ENCODE data around the gene ESR1. TPM values are rescaled to one million over a fixed set of nuclear protein-coding genes. Genes with fewer than 3 reads are reported as not detected.
"Not testable (repeated sequence)": the region's sequence is repeated elsewhere in the genome, so short reads cannot be mapped to it uniquely, and the experiment has no call there.

Gene ESR1
- polyA plus RNA-seq, 1 donor, result 2.5 TPM

DNA sequence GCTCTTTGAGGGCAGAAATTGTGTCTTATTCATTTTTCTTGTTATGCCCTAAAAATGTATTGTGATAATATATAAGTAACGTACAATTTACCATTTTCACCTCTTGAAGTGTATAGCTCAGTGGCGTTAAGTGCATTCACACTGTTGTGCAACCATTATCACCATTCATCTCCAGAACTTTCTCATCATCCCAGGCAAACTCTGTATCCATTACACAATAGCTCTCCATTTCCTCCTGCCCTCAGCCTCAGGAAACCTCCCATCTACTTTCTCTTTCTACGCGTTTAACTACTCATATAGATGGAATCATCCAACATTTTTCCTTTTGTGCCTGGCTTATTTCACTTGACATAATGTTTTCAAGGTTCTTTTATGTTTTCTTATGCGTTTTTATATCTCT, 184.6 kb downstream of the ESR1 start:
- DNase-seq, result no peak

DNA sequence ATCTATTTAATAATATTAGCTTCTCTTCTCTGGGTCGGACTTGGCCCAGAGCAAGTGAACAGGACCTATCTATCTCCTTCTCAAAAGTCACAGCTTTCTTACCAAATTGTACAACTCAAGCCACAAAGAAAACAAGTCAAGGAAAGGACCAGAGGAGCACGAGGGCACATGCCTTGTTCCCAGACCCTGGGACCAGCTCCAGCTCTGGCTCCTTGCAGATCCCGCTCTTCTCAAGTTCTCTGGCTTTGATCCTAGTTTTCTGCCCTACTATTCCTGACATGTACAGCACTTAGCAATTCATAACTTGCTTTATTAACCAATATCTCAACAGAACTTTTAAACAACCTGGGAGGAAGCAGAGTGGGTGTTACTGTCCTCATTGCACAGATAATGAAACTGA, 185.9 kb downstream of the ESR1 start:
- DNase-seq, result no peak

DNA sequence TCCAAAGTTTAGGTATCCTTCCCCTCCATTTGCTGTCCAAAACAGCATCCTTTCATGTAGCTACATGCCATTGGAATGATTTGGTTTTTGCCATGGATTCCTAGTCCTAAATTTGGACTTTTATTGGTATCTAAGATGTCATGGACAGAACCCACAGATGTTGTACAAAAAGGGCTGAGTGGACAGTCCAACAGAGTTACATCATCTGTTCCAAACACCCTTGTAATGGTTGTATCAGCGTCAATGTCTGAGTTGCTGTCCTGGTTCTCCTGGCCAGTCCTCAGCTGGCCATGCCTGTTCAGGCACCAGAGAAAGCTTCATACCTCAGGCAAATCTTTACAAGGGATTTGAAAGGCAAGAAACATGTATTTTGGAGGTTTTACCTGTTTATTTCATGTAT, 191.3 kb downstream of the ESR1 start:
- no peak for DNase-seq

DNA sequence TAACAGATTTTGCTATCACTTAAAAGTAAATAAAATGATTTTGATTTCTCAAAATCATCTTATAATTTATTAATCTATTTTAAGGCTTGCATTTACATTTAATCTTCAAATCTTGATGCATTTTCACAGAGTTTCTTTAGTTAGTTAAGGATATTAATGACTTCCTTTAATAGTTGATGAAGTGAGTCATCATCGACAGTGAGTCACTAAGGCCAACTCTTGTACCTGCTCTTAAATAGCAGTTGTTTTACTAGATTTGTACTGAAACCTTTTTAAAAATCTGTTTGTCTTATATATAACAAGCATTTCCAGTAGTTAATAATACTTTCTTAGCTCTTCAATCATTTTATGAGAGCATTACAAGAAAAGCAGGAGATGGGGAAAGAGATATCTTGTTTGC, 191.7 kb downstream of the ESR1 start:
- DNase-seq, result no peak

DNA sequence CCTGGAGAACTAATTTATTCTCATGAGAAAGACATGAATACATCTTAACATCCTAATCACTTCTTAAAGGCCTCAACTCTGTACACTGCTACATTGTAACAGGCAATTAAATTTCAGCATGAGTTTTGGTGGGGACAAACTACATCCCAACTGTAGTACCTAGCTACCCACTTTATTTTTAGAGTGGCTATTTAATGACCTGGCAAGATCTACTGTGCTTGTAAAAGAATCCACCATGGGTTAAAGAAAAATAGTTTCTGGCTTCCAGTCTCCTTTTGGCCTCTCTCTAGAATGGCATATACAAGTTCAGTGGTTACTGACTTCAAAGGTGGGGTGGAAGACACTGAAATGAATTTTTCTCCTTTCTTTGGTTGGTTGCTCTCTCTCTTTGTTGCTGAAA, 193.9 kb downstream of the ESR1 start:
- DNase-seq, result no peak

DNA sequence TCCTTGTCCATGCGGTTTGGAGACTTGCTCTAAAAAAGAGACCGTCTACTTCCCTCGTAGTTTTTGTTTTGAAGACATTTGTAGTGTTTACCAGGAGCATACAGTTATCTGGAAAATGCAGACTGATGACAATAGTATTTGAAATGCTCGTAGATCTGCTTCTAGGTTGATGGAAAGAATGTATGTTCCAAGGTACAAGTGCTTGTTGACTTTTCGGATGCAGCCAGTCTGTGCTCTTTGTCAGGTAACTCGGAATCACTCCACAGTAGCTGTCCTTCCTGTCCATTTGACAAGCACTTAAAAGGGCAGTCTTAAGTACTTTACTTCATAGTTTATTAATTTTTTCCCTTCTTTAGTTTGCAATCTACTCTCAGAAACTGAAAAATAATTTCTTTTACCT, 194.8 kb downstream of the ESR1 start:
- DNase-seq, result no peak

DNA sequence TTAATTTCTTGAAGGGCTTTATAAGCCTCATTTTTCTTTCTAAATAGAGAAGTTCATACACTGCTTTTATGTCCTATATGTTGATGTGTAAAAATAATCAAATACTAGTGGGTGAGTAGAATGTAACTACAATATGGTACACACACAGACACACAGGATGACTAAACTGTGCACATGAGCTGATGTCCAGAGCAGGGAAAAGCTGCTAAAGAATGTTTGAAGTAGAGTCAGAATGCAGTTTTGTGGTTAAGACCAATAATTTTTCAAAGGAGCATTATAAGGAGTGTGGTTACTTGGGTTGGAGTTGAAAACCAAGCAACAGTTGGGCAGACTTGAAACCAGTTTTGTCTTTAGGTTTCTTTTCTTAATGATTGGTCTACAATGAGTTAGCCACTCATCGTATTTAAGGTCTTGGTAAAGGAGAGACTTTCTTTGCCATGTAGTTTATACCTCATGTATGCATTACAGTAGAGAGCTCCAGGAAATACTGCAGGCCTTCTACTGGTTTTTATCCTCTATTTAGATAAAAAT, 196.6 kb downstream of the ESR1 start:
- DNase-seq, result no peak

DNA sequence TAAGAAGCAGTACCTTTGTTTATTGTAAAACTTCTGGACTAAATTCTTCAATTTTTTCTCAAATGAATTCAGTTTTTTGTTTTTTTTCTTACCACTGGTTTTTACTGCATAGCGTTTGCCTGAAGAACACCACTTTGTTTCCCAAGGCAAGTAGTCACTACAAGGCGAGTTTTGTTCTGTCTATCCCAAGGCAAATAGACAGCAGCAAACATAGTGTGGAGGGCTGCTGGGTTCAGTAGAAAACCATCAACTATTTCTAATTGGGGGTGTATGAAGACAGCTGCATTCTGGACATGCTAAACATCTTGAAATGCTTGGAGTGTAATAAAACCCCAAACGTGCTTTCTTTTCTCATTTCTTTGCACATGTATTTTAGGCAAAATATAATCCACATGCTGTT, 197.4 kb downstream of the ESR1 start:
- DNase-seq, result no peak

DNA sequence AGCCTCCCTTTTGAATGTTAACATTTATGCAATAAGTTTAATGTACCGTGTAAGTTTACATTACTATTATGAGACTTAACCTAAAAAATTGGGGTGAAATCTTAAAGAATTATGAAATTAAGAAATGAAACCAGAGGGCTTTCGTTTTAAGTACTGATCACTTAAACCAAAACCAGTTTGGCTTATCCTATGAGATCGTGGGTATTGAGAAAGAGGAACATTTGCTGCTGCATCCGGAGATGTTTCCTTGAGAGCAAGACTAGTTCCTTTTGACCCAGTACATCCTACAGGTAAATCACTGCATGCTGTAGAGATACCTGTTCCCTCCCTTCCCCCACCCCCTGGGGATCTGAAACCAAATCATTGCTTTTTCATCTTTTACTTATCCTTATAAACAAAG, 201.3 kb downstream of the ESR1 start:
- no peak for DNase-seq

DNA sequence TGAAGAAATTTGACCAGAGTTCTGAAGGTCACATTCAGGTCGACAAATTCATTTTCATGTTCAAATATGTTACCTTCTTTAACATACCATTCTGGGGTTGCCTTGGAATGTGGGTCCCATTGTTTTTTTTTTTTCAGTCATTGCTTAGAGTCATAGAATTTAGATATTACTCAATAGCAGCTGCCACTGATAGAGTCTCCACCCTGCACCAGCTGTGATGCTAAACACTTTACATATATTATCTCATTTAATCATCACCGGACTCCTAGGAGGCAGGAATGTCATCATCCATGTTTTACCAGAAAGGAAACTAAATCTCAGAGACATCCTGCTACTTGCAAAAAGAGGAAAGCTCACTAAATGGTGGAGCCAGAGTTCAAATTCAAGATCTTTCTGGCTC, 204.7 kb downstream of the ESR1 start:
- DNase-seq, result no peak

DNA sequence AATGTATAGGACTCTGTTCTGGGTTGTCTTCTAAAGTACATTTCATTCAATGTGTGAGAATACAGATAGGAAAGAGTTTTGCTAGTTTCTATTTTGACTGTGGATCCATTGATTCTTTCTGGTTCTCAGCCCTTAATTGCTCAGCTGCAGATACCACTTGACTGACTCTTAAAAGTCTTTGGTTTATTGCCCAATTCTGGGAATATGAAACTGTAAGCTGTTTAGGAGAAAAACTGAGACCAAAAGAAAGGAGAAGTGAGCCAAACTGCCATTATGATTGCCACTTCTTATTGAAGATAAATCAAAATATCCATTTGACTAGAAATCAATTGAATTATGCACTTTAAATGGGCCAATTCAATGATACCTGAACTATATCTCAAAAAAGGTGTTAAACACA, 211.4 kb downstream of the ESR1 start:
- DNase-seq, result no peak

DNA sequence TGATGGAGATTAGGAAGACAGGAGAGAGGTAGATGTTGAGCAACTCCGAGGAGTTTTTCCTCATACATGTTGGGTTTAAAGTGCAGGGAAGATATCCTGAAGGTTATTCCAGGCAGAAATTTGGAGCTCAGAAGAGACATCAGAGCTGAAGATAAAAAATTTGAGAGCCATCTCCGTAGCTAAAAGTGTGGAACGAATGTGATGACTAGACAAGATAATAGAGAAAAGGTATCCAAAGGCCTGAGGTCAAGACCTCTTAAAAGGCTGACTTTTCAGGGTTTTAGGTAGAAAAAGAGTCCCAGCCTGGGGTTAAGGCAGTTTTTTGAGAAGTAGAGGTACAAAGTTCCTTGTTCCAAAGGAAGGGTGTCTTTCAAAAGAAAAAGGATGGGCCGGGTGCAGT, 214.8 kb downstream of the ESR1 start:
- no peak for DNase-seq

DNA sequence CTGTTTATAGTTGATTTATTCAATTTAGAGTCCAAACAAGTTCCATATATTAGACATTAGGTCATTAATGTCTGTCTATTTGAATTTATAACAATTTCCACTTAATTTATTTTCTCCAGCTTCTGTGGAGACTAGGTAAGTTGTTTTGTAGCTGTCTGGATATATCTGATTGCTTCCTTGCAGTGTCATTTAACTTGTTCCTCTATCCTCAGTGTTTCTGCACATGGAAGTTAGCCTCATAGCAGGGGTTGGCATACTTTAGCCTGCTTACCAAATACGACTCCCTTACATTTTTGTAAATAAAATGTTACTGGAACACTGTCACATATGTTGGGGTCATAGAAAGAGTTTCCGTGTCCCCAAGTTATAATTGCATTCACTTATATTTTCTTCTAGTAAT, 216.1 kb downstream of the ESR1 start:
- no peak for DNase-seq

DNA sequence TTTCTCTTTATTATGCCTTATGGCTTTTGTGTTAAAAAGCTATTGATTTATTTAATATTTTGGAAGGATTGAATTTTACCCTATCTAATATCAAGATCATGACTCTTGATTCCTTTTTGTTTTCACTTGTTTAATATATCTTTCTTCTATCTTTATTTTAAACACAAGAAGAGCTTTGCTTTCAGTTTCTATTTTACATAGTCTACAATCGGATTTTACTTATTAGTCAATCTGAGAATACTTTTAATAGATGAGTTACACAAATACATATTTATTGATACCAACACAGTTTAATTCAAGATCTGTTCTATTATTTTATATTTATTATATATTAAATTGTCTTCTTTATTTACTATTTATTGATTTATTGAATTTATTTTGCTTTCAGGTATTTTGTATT, 218.8 kb downstream of the ESR1 start:
- no peak for DNase-seq

DNA sequence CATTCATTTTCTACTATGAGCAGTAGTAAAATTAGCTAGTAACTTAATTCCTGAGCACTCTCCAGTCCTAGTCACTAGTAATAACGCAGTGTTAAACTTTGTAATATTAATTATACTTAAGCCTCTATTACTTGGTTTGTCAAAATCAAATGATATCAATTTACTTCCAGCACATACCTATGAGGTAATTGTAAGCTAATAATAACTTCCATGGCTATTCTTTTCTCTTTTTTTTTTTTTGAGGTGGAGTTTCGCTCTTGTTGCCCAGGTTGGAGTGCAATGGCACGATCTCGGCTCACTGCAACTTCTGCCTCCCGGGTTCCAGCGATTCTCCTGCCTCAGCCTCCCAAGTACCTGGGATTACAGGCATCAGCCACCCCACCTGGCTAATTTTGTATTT, 219.3 kb downstream of the ESR1 start:
- DNase-seq, result not testable (repeated sequence)

DNA sequence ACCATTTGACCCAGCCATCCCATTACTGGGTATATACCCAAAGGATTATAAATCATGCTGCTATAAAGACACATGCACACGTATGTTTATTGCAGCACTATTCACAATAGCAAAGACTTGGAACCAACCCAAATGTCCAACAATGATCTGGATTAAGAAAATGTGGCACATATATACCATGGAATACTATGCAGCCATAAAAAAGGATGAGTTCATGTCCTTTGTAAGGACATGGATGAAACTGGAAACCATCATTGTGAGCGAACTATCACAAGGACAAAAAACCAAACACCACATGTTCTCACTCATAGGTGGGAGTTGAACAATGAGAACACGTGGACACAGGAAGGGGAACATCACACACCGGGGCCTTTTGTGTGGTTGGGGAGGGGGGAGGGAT, 226.3 kb downstream of the ESR1 start:
- DNase-seq, result not testable (repeated sequence)

DNA sequence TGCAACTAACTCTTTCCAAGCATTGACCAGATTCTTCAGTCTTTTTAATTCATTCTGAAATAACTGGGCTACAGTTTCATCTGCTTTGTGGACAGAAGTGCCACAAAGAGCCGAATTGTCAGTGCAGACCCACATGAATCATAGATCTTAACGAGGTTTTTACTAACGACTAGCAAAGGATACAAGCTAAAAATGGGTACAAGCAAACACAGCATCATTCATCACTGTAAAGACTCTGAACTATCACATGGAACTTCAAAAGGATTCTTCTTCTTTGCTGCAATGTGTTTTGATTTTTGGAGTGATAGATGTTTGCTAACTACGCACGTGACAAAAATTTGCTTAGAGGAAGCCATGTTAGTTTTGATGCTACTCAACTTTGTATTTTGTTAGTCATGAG, 227.1 kb downstream of the ESR1 start:
- no peak for DNase-seq

DNA sequence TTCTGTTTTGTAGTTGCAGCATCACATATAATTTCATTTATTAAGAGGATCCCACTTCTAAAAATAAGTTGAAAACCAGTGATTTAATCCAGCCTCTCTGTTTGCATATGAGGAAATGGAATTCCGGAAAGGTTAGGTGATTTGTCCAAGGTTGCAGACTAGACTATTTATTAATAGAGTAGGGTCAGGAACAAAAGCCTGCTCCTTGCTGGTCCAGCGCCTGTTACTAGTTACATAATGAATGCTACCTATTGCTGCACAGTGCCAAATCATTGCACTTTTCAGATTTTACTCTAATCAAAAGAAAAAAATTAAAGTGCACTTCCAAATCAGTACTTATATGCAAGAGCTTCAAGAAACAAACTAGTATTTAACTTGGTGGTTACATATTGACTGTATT, 238.6 kb downstream of the ESR1 start:
- no peak for DNase-seq

DNA sequence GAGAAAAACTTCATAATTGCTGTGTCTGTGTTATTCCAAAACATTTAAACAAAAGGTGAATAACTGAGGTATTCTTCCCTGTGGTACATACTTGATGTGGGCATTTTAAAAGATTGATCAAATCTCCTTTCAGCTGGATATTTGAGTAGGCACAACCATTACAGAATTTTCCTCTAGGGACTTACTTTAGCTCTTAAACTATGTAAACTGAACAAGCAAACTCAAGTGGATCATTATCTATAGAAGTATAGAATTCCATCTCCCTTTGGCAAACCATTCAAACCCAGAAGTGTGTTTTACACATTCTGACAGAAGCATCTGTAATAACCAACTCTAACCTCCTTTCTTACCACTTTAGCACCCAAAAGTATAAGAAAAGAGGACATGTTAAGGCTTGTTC, 241.4 kb downstream of the ESR1 start:
- no peak for DNase-seq

DNA sequence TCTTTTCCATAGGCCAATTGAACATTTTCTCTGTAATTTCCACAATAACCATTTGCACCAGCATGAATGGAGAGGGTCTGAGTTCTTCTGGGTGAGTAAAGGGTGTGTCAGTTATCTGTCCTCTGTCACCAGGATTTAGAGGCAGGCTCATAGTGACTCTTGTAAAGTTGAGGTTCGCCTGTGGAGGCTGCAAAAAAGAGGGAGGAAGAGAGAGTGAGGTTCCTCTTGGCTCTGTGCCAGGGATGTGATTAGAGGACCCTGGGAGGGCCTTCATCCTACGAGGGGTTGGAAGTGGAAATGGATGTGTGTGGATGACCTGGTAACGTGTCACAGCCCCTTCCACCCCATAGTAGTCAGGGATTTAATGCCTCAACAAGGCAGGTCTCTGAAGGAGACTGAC, 242.0 kb downstream of the ESR1 start:
- DNase-seq, result no peak

DNA sequence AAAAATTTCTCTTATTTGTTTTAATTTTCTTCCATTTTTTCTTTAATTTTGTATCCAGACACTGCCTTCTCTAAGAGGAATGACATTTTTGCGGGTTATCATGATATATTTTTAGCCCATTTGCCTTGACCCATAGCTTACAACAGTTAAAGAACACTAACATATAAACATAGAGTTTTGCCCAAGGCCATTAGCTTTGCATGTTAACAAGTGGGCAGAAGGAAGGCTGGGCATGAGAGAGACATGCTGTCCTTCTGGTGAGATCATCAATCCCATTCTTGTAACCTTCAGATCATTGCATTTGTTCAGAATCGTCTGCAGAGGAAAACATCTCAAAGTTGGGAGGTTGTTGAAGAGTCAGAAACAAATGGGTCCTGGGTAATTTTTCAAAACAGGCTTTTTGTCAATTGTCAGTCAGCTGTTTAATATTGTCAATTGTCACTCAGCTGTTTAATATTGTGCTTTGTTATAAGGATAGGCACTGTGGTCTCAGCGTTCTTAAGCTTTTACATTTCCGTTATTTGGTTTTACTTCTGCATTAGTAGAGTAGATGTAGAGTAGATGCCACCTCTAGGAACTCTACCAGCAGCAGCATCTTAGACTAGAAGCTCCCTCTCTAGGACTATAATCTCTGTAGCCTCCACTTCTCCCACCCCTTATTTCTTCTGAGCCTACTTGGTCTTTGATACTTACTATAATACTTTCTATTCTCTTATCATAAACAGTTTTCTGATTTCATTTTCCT, 243.1 kb downstream of the ESR1 start:
- no peak for DNase-seq

DNA sequence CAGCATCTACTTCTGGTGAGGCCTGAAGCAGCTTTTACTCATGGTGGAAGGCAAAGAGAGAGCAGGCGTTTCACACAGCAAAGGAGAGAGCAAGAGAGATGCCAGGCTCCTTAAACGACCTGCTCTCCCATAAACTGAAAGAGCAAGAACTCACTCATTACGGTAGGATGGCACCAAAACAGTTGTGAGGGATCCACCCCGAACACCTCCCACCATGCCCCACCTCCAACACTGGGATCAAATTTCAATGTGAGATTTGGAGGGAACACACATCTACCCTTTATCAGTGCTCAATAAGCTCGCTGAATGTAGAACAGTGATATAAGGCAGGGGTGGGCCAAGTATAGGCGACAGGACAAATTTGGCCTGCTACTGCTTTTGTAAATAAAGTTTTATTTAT, 244.6 kb downstream of the ESR1 start:
- no peak for DNase-seq

DNA sequence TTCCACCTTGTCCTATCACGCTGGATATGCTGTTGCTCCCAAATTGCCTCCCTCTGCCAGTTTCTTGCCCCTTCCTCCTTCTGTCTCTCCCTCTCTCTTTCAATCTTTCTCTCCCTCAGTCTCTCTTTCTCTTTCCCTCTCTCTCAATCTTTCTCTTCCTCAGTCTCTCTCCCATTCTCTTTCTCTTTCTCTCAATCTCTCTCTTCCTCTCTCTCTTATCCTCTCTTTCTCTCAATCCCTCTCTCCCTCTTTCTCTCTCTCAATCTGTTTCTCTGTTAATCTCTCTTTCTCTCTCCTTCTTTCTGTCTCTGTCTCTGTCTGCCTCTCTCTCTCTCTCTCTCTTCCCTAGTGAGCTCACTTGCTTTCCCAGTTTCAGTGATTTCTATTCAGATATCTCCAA, 245.8 kb downstream of the ESR1 start:
- DNase-seq, result no peak

DNA sequence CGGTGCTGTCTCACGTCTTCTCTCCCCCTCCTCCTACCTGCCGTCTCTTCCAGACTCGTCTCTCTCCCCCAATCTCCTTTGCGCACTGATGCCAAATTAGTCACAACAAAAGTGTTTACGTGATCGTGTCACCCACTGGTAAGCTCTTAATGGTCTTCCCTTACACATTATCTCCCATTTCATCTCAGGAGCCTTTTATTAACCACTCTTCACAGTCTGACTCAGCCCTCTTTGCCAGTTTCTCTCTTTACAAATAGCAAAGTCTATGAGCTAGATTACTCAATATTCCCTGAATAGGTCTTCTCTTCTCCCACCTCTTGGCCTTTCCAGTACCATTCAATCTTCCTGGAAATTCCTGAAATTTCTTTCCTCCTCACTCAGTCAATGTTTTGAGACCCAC, 247.0 kb downstream of the ESR1 start:
- no peak for DNase-seq

DNA sequence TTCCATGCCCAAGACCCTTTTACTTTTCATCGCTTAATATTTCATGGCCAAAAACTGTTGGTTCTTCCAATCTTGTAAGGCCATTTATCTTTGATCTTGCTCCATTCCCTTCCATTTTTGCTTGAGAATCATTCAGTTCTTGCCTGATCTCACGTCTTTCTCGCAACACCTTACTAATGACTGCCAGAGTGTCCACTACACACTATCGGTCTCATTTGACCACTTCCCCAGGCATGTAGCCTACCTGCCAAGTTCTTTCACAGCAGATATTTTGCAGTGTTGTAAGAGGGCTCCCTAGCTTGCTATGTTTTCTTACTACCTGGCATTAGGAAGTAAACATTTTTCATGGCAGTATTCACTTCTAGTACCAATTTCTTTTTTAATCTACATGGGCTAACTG, 248.0 kb downstream of the ESR1 start:
- no peak for DNase-seq
